GM21367 (cell line): ENCODE data around the gene FAXC.
"Not testable (repeated sequence)": the region's sequence is repeated elsewhere in the genome, so short reads cannot be mapped to it uniquely, and the experiment has no call there.

Source experiments
- ATAC-seq: cut with Tn5 transposase; IDR thresholded peaks from one replicate; pipeline ENCODE4 v1.9.1; 2021; ENCODE audit not compliant: unreplicated experiment

The FAXC gene

DNA sequence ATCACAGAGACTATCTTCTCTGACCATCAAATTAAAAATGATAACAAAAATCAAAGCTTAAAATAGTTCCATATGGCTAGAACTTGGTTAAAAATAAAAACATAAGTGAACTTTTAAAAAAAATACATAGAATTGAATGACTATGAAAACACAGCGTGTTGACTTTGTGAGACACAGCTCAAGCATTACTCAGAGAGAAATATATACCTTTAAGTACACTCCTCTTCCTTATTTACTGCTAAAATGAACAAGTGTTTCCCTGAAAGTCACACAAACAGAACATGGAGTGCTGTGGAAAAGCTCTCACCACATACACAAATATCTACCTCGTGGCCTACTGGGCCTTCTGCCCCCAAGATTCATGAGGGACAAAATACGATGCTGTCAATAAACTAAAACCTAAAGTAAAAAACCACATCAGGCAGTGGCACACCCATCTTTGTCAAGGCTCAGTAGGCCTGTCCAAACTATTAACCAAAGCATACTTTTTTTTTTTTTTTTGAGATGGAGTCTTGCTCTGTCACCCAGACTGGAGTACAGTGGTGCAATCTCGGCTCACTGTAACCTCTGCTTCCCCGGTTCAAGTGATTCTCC is 7.5 kb downstream of the FAXC start:
- ATAC-seq, result no peak

DNA sequence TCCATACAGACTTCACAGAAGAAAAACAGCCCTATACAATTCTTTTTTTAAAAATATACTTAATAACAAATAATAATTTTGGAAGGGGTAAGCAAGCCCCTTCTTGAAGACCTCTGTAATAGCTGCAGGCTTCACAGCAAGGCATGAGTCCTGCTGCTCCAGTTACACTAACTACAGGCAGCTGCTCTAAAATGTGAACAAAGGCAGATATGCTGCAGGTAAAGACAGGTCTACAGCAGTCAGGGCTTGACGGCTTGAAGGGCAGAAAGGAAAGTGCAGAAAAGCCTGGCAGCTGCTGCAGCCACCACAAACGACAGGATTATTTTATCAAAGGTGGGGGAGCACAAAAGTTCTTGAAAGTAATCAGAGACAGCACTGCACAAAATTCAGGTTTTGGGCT is 11.3 kb downstream of the FAXC start:
- no peak for ATAC-seq

DNA sequence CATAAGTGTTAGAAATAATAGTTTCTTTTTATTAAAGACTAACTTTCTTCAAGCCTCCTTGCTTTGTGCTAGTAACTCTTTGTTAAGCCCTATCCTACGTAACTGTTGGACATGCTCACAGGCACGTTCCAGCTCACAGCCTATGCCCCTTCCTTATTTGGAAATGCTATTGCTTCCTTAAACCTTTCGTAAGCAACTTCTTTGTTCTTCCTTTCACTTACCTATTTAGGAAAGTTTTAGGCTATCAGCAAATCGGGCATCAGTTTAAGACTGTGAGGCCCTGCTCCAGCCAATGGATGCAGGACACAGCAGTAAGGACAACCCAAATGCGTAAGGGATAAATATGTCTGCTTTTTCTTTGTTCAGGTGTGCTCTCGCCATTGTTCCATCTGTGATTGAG is 14.2 kb downstream of the FAXC start:
- ATAC-seq, result not testable (repeated sequence)

DNA sequence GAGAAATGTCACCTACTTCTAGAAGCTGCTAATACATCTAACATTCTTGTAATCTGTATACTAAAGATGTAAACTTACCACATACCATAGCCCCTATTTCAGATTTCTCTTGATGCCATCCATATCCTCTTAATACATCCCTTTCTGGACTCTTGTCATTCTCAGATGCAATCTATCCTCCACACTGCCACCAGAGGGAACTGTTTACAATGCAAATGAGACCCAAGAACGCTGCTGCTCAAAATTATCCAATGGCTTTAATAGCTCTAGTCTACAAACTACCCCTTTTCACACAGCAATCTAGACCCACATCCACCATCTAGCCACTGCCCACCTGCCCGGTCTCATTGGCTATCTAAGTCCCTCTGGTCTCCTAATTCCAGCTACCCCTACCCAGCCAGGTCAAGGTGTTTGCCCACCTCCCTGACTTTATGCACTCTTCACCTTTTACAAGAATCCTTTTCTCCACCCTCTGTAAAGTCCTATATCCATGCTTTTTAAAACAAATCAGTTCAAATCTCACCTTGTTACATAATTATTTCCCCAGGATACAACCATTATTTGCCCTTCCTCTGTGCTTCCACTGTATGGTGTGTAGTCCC is 14.8 kb downstream of the FAXC start:
- peak; percentile 36 for ATAC-seq

DNA sequence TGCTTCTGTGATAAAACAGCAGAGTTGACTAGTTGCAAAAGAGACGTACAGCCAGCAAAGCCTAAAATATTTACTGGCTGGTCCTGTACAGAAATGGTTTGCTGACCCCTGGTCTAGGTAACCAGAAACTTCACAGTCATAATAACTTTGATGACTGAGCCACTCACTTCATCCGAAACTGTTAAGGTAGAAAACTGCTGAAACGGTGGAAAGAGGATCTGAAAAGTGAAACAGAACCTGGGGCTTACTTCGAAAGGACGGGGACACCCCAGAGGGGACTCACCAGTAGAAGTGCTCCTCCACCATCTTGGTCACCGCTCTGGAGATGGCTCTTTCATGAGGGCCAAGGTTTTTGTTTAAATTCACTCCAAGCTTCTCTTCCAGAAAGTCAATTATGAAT is 16.4 kb downstream of the FAXC start:
- ATAC-seq, result peak; percentile 93

DNA sequence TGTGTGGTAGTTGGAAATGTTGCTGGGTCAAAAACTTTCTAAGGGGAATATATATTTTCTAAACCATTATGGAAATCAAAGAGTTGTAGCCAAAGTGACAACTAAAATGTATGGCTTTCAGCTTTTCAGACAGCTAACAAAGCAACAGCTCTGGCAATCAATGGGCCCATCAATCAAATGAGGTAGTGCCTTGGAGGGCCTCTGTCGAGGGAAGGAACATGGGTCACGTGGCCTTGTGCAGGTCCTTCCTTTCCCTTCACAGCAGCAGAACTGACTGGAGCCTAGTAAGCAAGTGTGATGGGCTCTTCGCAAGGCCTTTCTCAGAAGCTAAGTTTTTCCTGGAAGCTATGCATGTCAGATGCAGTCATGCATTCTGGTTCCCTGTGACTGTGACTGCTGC is 17.9 kb downstream of the FAXC start:
- ATAC-seq, result no peak

DNA sequence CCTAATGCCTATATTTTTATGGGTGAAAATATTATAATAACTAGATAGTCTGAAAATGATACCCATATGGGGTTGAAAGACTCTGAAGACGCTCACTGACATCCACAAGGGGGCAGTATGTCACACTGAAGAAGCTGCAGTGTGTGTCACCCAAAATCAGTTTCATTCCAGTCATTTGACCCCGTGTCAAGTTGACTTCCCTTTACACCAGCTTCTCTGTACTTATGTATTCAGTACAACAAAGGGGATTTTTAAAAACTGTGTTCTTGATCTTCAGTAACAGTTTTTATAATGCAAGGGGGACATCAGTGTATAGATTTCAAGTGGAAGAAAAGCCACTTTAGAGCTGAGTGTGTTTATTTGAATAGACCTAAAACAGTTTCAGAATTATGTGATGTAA is 19.3 kb downstream of the FAXC start:
- ATAC-seq, result peak; percentile 59

DNA sequence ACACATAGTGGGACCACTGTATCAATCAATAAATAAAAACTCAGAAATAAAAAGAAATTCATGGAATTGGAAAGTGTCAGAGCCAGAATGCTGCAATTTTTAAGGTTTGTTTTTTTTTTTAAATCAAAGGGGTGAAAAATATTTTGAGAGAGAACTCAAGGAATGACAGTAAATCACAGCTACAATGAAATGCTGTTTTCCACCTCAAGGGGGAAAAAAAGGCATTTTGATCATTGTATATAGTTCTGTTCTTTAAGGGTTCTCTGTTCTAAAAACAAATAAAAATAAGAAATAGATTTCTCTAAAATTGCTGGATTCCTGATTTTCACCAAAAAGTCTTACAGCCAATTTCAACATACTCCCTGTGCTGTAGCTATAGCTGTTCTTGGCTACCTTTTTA is 24.5 kb downstream of the FAXC start:
- no peak for ATAC-seq

DNA sequence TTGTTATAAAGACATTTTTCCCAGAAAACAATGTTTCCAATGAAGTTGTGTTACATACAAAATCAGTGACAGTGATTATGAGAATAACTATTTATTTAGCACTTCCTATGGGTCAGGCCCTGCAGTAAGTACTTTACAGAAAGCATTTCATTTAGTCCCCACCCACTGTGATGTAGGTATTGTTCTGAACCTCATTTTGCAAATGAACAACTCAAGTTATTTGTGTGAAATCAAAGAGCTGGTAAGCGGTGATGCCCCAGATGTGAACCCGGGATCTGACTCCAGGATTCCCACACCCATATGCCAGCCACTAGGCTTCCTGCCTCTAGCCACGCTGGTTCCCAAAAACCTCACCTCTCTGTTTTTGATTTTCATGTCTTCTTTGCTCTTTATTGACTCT is 30.9 kb downstream of the FAXC start:
- ATAC-seq, result no peak

DNA sequence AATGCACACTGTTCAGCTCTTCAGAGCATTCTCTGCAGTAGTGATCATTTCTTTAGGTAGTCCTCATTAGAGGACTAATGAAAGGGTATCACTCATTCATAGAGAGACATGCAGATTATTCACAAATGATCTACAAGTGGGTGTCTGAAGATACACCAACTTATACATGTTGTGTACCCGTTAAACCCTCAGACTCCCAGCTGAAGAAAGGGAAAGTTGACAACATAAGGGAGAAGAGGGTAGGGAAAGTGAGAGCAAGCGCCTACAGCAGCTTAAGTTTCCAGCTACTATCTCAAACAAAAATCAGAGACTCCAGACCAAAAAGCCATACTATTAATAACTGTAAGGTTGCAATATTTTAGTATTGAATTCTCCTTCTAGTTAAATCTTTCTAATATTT is 37.1 kb downstream of the FAXC start:
- ATAC-seq, result no peak

DNA sequence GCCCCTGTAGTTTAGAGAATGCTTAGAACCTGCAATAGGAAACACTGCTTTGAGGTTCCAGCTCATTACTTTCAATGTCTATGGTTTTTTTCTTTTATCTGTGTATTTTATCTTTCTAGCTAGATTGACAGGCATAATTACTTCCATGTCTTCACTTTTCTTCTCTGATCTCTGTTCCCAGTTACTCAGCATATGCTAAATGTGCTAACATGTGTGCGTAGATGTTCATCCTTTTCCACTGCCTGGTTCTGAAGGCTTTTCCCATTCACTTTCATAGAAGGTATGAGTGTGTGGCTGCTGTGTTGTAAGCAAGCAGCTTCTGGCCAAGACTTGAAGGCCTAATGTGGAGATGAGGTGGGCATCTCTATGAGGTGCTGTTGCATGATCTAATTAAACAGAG is 38.9 kb downstream of the FAXC start:
- ATAC-seq, result no peak

DNA sequence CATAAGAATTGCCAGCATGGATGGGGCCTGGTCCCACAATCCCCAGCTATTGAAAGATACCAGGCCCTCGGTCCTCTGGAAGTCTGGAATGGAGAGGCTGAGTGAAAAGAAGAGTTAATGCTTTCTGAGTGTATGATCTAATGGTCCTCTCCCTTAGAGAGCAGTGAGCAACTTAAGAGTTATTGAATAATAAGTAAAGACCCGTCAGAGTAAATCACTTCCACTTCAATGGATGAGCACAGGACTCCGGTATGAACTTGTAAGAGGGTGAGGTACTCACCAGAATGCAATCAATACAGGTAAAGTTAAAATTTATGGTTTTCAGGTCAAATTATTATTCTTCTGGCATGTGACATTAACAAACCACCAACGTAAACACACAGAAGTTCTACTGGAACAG is 39.9 kb downstream of the FAXC start:
- no peak for ATAC-seq

DNA sequence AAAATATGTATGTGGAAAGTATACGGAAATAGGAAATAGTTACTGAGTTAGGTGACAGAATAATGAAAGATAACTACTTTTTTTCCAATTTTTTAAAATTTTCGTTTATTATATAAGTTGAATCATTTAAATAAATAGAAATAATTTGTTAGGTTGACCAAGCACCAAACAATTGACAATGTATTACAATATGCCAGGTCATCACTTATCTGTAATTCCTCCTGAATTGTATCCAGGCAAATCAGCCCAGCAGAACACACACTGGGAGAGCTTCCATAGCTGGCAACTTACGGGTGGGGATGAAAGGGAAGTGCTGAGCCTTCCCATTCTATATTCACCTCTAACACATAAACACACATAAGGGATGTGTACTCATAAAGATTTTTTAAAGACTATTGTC is 40.7 kb downstream of the FAXC start:
- no peak for ATAC-seq

DNA sequence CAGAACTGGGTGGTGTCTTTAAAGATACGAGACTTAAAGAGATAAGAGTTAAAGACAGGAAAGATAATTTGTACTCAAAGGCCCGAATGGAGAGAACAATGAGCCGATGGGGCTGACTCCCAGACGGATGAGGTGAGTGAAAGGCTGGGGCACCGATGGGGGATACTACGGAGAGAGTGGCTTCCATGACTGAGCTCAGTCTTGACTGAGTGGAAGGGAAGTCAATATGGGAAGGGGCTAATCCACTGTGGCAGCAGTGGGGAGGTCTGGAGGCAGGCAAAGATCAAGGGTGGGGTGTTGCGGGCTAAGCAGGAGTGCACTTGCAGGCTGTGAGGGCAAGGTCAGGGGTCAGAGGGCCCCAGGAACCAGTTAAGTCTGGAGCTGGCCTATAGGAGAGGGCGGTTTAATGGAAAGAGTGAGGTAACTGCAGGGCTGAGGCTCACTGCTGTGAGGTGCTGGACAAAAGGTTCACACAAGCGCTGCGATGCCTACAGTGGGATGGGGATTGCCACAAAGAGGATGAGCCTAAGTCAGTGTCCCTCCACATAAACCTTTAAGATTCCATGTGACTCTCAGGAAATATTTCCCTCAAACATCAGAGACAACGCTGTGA is 42.1 kb downstream of the FAXC start:
- ATAC-seq, result no peak

DNA sequence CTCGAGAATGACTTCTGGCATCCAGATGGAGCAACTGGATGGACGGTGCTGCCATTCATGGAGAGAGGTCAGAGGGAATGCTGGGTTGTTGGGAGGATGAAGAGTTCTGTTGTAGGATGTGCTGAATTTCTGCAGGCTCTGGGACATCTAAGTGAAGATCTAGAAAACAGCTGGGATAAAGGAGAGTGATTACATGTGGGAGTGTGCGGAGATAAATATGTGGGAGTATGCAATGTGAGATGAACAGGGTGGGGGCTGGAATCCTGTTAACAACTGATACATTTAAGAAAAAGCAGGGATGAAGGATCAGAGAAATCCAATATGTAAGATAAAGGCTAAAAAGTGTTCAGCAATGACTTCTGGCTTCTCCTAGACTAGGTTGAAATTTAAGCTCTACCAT is 43.1 kb downstream of the FAXC start:
- no peak for ATAC-seq

DNA sequence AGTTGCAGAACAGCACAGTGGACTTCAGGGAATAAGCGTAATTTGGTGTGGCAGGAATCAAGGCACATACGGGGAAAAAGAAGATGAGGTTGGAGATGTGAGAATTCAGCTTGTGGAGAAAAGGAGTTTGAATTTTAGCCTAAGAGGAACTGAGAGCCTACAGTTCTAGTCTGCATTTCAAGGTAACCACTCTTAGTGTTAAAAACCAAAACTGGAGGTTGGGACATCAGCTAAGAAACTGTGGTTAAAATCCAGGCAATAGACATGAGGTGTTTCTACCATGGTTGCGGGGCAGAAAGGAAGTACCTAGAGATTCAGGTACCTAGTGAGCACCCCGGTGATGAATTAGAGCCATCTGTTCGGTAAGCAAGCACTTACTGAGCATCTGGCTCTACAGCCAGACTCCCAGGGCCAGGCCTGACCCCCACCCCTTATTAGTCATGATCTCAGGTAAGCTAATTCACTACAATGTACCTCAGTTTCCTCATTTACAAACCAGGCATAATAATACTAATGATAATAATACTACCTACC is 44.4 kb downstream of the FAXC start:
- no peak for ATAC-seq

DNA sequence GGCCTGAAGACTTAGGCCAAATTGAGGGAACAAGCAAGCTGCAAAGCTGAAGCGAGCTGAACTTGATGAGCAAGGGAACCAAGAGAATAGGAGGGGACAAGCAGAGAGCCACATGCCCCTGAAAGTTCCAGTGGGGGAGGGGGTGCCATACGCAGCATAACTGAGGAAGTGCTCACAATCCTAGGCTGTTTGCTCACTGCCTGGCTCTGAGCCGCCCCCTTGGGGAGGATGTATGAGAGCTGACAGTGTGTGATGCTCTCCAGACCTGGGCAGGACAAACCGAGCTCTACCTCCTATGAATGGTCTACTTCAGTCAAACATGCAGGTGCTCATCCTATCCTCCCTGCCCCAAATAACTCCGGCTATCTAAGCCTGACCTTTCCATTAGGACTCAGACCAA is 52.1 kb downstream of the FAXC start:
- ATAC-seq, result no peak

DNA sequence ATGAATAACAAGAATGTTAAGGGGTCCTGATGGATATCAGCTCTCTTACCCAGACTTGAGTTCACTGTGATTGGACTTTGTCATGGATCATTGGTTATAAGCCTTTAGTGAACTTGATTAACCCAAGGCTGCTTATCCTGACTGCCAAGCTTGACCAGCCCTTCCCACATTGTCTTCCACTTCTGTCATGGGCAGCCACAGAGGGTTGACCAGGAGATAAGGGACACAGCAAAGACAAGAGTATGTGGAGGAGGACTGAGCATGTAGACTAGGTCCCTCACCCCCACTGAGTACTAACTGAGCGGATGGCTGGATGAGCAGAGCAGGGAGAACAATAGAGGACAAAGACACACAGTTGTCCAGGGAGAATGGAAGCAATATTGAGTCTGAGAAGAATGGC is 52.5 kb downstream of the FAXC start:
- no peak for ATAC-seq

DNA sequence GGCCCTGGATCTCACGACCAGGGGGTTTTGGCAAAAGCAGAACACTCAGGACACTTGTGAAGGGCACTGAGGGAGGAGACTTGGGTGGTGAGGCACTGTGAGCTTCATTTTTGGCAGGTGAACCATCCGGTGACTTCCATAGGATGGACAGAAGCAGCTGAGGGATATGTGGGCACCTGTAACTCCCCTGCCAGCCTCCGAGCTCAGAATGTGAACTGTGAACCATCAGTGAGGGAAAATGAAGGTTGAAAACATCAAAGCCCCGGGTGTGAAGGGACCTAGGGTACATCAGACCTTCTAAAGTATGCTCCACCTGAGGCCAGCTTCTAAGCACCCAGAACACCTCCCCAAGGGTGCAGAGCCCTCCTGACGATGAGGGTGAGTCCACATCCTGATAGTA is 53.2 kb downstream of the FAXC start:
- ATAC-seq, result no peak

DNA sequence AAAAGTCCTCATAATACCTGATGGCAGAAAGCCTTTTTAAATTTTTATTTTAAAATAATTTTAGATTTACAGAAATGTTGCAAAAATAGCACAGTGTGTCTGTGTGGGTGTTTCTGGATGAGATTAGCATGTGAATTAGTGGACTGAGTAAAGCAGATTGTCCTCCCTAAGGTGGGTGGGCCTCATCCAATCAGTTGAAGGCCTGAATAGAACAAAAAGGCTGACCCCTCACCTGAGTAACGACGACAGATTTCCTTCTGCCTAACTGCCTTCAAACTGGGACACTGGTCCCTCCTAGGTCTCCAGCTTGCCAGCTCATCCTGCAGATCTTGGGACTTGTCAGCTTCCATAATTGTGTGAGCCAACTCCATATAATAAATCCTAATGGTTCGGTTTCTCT is 54.2 kb downstream of the FAXC start:
- ATAC-seq, result no peak

DNA sequence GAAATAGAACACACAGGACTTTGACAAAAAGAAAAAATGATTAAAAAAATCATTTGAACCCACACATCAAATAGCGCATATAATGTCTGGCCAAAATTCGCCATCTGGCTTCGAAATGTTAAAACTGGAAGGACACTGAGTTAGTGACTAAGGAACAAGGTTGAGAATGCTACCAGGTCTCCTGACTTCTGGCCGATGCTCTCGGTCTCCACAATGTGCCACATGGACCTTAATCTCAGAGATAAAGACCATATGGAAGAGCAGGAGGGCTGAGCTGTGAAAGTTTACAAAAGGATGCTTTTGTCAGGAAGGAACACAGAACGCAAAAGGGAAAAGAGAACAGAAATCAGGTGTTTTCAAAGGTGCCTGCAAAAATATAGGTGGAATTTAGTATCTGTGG is 54.7 kb downstream of the FAXC start:
- no peak for ATAC-seq

DNA sequence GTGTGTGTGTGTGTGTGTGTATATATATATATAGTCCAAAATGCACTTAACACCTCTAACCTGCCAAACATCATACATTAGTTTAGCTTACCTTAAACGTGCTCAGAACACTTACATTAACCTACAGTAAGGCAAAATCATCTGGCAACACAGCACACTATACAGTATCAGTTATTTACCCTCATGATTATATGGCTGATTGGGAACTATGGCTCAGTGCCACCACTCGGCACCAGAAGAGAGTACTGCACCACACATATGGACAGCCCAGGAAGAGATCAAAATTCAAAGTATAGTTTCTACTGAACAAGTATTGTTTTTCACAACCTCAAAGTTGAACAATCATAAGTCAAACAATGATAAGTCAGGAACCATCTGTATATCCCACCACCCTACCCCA is 59.8 kb downstream of the FAXC start:
- ATAC-seq, result no peak

DNA sequence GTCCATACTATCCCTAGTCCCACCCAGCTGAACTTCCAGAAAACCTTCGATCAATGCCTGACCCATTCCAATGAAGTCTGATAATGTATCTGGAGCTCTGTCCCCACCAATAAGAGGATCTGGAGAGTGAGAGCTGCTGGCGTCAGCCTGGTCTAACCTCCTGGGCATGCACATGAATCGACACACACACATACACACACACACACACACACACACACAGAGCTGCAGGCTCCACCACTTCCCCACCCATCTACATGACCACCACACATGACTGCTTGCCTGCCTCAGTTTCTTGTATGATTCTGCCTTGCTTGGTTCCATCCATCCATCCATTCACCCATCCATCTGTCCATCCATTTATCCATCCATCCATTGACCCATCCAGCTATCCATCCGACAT is 60.8 kb downstream of the FAXC start:
- no peak for ATAC-seq
